Vagina (tissue), 2 donors: ENCODE results near the gene SDK2.

ENCODE experiments used
- CTCF ChIP-seq, 3 experiments: fragments of 450-650 bp in 2 of 3; fragments of 200-600 bp in 1 of 3; sonication (generic) in 1 of 3; IDR thresholded peaks; one replicate each; pipeline ENCODE4 v1.5.1; 2017 to 2019; ENCODE audit warnings: antibody characterized with exemption in 3 of 3, mild to moderate bottlenecking in 2 of 3, moderate library complexity in 2 of 3
- POLR2AphosphoS5 ChIP-seq, 2 donors: sonication (generic); formaldehyde crosslinking; IDR thresholded peaks; one replicate each; pipeline ENCODE4 v1.9.0; 2017; ENCODE audit warnings: antibody characterized with exemption in 2 of 2, mild to moderate bottlenecking in 2 of 2, low read depth in 1 of 2; ENCODE audit not compliant: insufficient read depth in 1 of 2

GRCh38 chr17:73575470-73576221 is 68.6 kb downstream of the SDK2 start:
- no peak for TF ChIP-seq CTCF (IDR thresholded peaks at IDR 0.05)
- TF ChIP-seq POLR2AphosphoS5 (IDR thresholded peaks at IDR 0.05; ENCODE audit: insufficient read depth in 1 of 2, low read depth in 1 of 2), result no peak
